ENCODE results near the gene SDF2L1.

- TF ChIP-seq POLR2AphosphoS5 (IDR thresholded peaks at IDR 0.05; ENCODE audit: low read depth, low read length) (no peak), POLR2A (IDR thresholded peaks at IDR 0.05; ENCODE audit: low read depth, low read length) (no peak), TAF1 (IDR thresholded peaks at IDR 0.05; ENCODE audit: low read depth, low read length) (no peak), SPI1 (IDR thresholded peaks at IDR 0.05; ENCODE audit: low read depth, low read length) (no peak), PAX5 (IDR thresholded peaks at IDR 0.05; ENCODE audit: insufficient read depth, low read length, severe bottlenecking) (no peak), POU2F2 (IDR thresholded peaks at IDR 0.05; ENCODE audit: low read depth, low read length) (no peak)
Measured at GRCh38 chr22:21605887-21606564, 36.1 kb upstream of the SDF2L1 start.

Measured in GM12891 (cell line).